ENCODE data around the gene ZNF467.

The ZNF467 gene

GRCh38 chr7:149742075-149742701, 31.2 kb downstream of the ZNF467 start:
- no peak for TF ChIP-seq TAF1 (IDR thresholded peaks at IDR 0.05; ENCODE audit: borderline replicate concordance, insufficient read depth, low read length)
- no peak for TF ChIP-seq REST (IDR thresholded peaks at IDR 0.05; ENCODE audit: insufficient read depth in 1 of 2, low read depth in 2 of 2, low read length in 2 of 2)
- TF ChIP-seq FOXP2 (optimal IDR thresholded peaks at IDR 0.05; ENCODE audit: borderline replicate concordance, extremely low read depth, extremely low read length, insufficient read depth), result no peak
- TF ChIP-seq SIN3A (IDR thresholded peaks at IDR 0.05; ENCODE audit: borderline replicate concordance, insufficient read depth, low read length), result no peak
- no peak for TF ChIP-seq POLR2AphosphoS5 (IDR thresholded peaks at IDR 0.05; ENCODE audit: low read depth, low read length)

- TF ChIP-seq SIN3A (IDR thresholded peaks at IDR 0.05; ENCODE audit: borderline replicate concordance, insufficient read depth, low read length), result no peak
- no peak for TF ChIP-seq REST (IDR thresholded peaks at IDR 0.05; ENCODE audit: insufficient read depth in 1 of 2, low read depth in 2 of 2, low read length in 2 of 2)
- no peak for TF ChIP-seq FOXP2 (optimal IDR thresholded peaks at IDR 0.05; ENCODE audit: borderline replicate concordance, extremely low read depth, extremely low read length, insufficient read depth)
- no peak for TF ChIP-seq TAF1 (IDR thresholded peaks at IDR 0.05; ENCODE audit: borderline replicate concordance, insufficient read depth, low read length)
- no peak for TF ChIP-seq POLR2AphosphoS5 (IDR thresholded peaks at IDR 0.05; ENCODE audit: low read depth, low read length)
Observed at GRCh38 chr7:149741629-149742028, 31.8 kb downstream of the ZNF467 start.

GRCh38 chr7:149736478-149737360, 36.7 kb downstream of the ZNF467 start:
- TF ChIP-seq SIN3A (IDR thresholded peaks at IDR 0.05; ENCODE audit: borderline replicate concordance, insufficient read depth, low read length) (no peak), TAF1 (IDR thresholded peaks at IDR 0.05; ENCODE audit: borderline replicate concordance, insufficient read depth, low read length) (no peak), POLR2AphosphoS5 (IDR thresholded peaks at IDR 0.05; ENCODE audit: low read depth, low read length) (no peak), FOXP2 (optimal IDR thresholded peaks at IDR 0.05; ENCODE audit: borderline replicate concordance, extremely low read depth, extremely low read length, insufficient read depth) (no peak), REST (IDR thresholded peaks at IDR 0.05; ENCODE audit: insufficient read depth in 1 of 2, low read depth in 2 of 2, low read length in 2 of 2) (no peak)

- TF ChIP-seq POLR2AphosphoS5 (IDR thresholded peaks at IDR 0.05; ENCODE audit: low read depth, low read length) (0 out of 2 replicates have a peak, but pooled peaks have one; percentile 3), SIN3A (IDR thresholded peaks at IDR 0.05; ENCODE audit: borderline replicate concordance, insufficient read depth, low read length) (no peak)
Observed at GRCh38 chr7:149735779-149736477, 37.5 kb downstream of the ZNF467 start.

GRCh38 chr7:149735181-149735602, 38.2 kb downstream of the ZNF467 start:
- TF ChIP-seq TAF1 (IDR thresholded peaks at IDR 0.05; ENCODE audit: borderline replicate concordance, insufficient read depth, low read length), result no peak
- no peak for TF ChIP-seq SIN3A (IDR thresholded peaks at IDR 0.05; ENCODE audit: borderline replicate concordance, insufficient read depth, low read length)
- no peak for TF ChIP-seq POLR2AphosphoS5 (IDR thresholded peaks at IDR 0.05; ENCODE audit: low read depth, low read length)
- TF ChIP-seq FOXP2 (optimal IDR thresholded peaks at IDR 0.05; ENCODE audit: borderline replicate concordance, extremely low read depth, extremely low read length, insufficient read depth), result no peak
- no peak for TF ChIP-seq REST (IDR thresholded peaks at IDR 0.05; ENCODE audit: insufficient read depth in 1 of 2, low read depth in 2 of 2, low read length in 2 of 2)
